ENCODE results near the gene SECISBP2.

Gene SECISBP2

DNA sequence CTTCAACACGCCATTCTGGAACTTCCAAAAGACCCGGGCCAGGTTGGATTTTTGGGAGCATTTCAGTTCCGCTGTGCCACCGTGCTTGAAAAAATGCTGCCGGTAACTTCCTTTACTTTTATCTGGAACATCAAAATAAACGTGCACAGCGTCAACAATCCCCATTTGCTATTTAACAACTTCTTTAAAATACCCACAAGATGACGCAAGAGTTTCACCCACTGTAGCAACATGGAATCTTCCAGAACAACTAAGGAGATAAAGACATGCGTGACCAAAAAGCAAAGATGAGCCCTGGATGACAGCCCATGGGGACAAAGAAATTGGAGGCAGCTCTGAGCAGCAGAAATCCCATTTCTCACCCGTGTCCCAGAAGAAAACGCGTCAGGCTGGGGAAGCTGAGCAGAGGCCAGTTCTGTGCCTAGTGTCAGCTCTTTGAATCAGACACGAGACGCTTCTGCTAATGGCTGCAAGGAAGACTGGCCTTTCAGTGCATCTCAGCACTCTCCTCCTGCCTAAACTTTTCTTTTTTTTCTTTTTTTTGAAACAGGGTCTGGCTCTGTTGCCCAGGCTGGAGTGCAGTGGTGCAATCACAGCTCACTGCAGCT, 61.3 kb downstream of the SECISBP2 start:
- in situ Hi-C loops (cut with MboI; ENCODE audit: low sequenced_read_pairs): no loop called here

GRCh38 chr9:89380437-89381307, 62.4 kb downstream of the SECISBP2 start:
- in situ Hi-C loops (cut with MboI; ENCODE audit: low sequenced_read_pairs): no loop called here

DNA sequence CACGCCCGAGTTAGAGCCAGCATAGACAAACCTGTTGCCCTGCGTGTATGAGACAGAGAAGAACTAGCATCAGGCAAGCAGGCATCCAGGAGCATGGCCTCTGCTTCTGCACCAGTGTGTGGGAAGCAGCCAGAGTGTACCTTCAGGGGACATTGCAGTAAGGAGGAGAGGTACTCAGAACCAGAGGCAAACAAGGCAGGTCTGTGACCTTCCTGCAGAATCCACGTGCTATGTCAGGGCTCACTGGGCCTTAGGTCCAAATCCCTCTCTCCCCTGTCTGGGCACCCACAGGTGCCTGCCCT, 63.0 kb downstream of the SECISBP2 start:
- in situ Hi-C loops (cut with MboI; ENCODE audit: low sequenced_read_pairs): no loop called here

- in situ Hi-C loops (cut with MboI; ENCODE audit: low sequenced_read_pairs): no loop called here
Measured at GRCh38 chr9:89382026-89382986, 64.0 kb downstream of the SECISBP2 start.

DNA sequence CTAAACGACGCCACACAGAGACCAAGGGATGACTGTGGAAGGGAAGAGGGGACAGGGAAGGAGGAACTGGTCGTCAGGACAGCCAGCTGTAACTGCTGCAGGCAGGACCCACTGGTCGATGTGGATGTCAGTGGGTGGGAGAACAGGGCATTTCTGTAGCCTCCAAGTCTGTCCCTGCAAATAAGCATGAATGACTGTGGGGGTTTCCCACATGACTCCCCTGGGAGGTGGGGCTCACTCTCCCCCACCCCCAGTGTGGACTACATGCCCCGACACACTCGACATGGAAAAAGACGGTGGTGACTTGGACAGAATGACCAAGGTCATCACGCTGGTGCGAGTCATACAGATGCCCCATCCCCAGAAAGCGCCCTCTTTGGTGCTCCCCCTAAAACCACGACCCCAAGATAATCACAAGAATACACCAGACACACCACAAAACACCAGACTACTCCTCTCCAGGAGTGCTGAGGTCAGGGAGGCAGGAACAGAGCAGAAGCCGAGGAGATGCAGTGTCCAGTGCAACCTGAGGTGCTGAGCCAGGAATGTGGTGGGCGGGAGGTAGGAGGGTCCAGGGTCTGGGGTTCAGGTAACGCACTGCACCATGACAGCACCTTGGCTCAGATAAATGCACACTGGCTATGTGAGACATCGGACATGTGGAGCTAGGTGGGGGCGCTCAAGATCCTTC, 64.9 kb downstream of the SECISBP2 start:
- in situ Hi-C loops (cut with MboI; ENCODE audit: low sequenced_read_pairs): no loop called here

- in situ Hi-C loops (cut with MboI; ENCODE audit: low sequenced_read_pairs): no loop called here
Measured at GRCh38 chr9:89383721-89384300, 65.5 kb downstream of the SECISBP2 start.

- in situ Hi-C loops (cut with MboI; ENCODE audit: low sequenced_read_pairs): no loop called here
Measured at GRCh38 chr9:89384783-89385182, 66.5 kb downstream of the SECISBP2 start.

DNA sequence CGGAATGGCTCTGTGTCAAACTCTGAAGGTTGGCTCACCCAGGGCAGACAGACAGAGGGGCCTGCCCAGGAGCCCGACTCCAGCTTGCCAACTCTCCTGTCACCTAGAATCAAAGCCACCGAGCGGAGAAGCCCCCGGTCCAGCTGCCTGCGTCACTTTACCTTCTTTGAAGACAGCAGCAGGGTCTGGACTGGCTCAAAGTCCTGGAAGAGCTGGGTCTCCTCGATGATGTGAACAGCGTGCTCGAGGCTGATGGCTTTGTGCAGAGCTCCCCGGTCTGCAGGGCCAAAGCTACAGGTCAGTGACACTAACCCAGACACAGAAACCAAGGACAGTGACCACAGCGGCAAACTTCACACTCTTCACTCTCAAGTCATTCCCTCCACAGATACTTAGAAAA, 67.9 kb downstream of the SECISBP2 start:
- in situ Hi-C loops (cut with MboI; ENCODE audit: low sequenced_read_pairs): no loop called here

DNA sequence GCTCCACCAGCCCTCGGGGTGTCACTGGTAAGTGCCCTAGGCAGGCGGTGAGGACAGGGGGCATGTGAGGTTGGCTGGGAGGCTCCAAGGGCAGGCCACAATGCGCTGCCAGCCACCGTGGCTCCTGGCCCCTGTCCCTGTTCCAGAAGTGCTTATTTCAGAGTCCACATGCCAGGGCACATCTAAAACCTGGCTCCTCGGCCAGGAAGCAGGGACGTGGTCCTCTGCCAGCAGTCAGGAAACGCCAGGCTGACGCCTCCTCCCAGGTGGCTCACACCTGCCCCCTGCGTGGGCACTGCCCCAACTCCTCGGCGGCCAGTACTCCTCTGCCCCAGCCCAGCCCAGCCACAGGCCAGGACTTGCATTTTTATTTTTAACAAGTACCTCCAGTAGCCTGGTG, 68.5 kb downstream of the SECISBP2 start:
- in situ Hi-C loops (cut with MboI; ENCODE audit: low sequenced_read_pairs): no loop called here

DNA sequence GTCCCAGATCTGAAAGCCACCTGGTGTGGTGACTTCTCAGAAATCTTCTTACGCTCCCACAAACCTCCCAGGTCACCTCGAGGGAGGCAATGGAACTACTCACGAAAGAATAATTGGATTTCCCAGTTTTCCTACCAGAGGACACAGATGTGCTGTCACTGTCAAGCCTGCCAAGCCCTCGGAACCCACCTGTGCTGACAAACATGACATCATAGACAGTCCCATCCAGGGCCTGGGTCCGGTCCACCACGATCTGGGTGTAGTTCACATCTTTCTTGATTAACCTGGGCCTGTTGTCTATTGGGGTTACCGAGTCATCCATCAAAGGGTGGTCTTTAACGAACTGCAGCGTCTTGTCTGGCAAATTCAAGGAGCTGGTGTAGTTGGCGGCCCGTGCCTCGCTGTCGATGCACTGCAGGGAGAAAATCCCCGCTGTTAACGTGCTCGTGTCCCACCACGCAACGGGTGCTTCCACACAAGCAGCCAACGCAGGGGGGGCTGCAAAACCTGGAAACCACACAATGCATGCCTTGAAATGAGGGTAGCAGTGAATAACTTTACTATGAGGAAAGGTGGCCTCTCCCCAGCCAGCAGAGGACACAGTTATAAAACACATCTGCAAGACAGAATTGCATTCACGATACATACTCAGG, 69.0 kb downstream of the SECISBP2 start:
- in situ Hi-C loops (cut with MboI; ENCODE audit: low sequenced_read_pairs): no loop called here

GRCh38 chr9:89388084-89388867, 70.0 kb downstream of the SECISBP2 start:
- in situ Hi-C loops (cut with MboI; ENCODE audit: low sequenced_read_pairs): no loop called here

DNA sequence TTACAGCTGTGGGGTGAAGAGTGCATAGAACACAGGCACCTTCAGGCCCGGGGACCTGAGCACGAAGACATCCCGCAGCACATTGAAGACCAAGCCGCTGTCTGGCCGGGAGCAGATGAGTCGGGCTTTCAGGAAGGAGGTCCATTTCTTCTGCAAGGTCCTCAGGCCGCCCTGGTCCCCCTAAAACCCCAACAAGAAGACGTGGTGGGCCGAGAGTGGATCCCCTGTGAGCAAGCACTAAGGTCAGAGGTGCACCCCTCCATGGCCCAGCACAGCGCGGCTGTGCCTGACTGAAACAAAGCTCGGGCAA, 70.5 kb downstream of the SECISBP2 start:
- in situ Hi-C loops (cut with MboI; ENCODE audit: low sequenced_read_pairs): no loop called here

DNA sequence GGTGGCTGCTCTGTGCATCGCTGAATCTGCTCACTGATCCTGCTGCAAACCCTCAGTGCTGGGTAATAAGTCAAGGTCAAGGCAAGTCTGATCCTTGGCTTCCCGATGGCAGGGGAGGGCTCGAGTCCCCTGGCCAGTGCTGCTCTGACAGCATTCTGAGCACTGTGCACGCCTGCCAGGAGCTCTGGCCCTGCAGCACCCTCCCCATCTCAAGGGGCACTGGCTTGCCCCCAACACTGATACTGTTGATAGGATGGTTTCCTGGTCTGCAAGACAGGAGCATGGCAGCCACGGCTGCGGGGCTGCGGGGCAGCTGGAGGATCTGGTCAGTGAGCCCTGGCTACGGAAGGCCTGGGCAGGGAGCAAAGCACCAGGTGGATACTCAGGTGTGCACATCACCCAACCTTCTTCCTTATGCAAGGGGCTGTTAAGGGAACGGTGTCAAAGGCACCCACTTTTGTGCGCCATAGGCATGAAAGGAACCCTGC, 71.8 kb downstream of the SECISBP2 start:
- in situ Hi-C loops (cut with MboI; ENCODE audit: low sequenced_read_pairs): no loop called here

DNA sequence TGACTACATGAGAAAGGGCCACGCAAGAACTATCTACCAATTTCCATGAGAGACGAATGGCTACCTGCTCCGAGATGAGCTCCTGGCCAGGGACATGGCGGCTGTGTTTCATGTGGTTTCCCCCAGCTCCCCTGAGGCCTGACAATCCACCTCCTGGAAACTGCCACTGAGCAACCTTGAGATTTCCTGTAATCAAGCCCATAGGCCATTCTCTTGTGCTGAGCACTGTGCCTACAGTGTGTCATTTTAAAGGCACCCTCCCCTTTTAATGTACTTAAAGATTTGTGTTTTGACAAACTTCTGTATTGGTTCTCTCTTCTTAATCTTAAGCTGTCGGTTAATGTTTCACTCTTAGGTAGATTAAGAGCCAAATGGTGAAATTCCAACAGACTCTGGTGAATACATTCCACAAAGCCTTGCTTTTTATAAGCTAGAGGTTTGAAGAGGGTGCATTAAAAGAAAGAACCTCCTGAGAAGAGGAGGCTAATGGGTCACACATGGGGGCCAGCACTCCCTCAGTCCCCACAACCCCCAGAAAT, 72.3 kb downstream of the SECISBP2 start:
- in situ Hi-C loops (cut with MboI; ENCODE audit: low sequenced_read_pairs): no loop called here

GRCh38 chr9:89391585-89391984, 73.3 kb downstream of the SECISBP2 start:
- in situ Hi-C loops (cut with MboI; ENCODE audit: low sequenced_read_pairs): no loop called here

GRCh38 chr9:89394412-89394811, 76.1 kb downstream of the SECISBP2 start:
- in situ Hi-C loops (cut with MboI; ENCODE audit: low sequenced_read_pairs): no loop called here

DNA sequence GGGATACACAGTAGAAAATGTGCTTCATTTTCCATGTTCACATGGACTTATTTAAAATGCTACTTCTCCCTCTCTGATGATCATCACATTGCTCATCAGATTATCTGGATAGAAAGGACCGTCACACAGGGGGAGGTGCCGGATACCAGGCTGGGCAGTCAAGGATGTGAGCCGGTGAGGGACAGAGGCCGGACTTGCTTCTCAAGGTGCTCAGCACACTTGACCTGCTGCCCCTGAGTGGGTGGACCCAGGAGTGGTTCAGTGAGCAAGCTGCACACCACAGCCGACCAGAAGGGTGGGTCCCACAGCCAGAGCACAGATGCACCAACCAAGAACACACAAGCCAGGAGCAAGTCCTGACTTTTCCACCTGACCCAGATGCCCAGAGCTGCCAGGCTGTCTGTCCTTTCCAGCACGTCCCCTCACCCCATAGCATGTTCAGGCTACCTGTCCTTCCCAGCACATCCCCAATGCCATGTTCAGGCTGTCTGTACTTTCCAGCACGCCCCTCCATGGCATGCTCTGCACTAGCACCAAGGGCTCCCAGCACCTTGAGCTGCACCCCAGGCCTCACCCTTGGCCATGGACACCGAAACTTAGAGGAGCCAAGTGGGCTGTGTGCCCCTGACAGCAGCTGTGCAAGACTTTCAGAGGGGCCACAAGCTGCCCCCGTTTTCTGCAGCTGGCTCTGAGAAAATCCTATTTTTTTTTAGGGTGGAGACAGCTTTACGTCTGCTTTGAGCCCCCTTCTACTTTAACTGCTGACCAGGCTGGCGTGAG, 77.8 kb downstream of the SECISBP2 start:
- in situ Hi-C loops (cut with MboI; ENCODE audit: low sequenced_read_pairs): no loop called here

GRCh38 chr9:89397471-89397870, 79.2 kb downstream of the SECISBP2 start:
- in situ Hi-C loops (cut with MboI; ENCODE audit: low sequenced_read_pairs): no loop called here
